IPS-11a (cell line): ENCODE data around the gene GPR15.

Experiments used
- H3K4me3 ChIP-seq: one replicate; pipeline ENCODE4 v1.5.1; 2013; ENCODE audit warnings: low read depth, low read length, control low read depth

Gene GPR15

DNA sequence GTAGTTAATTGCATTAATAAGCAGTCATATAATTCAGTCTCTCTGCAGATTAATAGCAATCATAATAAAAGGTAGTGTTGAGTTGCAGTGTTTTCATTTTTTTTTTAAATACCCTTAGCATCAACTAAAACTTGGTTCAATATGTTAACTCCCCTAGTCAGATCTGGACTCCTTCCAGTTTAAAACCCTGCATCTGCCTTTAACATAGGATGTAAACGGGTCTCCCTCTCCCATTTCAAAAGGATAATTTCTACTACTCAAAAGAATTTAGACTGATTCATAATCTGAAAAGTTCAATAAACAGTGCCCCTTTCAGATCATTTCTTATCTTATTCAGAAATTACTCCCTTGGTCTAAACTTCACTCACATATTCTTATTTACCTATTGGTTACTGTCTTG, 50.3 kb downstream of the GPR15 start:
- H3K4me3 ChIP-seq: no peak overlapping the region

DNA sequence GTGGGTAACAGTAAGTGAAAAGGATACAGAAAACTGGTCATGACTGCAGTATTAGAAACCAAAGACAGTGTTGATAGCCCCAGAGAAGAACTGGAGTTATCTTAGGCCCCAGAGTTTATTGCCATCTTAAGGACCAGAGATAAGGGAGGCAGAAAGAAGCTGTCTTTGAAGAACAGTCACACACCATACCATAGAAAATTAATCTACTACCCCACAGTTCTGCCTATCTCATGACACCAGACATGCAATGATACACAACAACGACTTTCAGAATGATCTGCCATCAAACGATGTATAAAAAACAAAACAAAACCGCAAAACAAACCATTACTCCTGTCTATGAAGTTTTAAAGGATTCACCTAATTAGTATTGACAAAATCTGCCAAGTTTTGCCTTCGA, 52.0 kb downstream of the GPR15 start:
- H3K4me3 ChIP-seq: no peak overlapping the region
